Subcutaneous abdominal adipose tissue (tissue), 5 donors: ENCODE data around the gene KDM1B.

Source experiments
- H3K27ac ChIP-seq: one replicate; pipeline ENCODE4 v1.7.0; 2013; ENCODE audit warnings: low read depth, mild to moderate bottlenecking, inconsistent platforms, low read length, moderate library complexity
- H3K27me3 ChIP-seq, 5 donors: one replicate each; pipeline ENCODE4 v1.7.0; 2013; ENCODE audit warnings: low read length in 5 of 5, inconsistent platforms in 1 of 5; ENCODE audit not compliant: control insufficient read depth in 5 of 5, insufficient read depth in 4 of 5
- H3K36me3 ChIP-seq, 5 donors: one replicate each; pipeline ENCODE4 v1.7.0; 2013; ENCODE audit warnings: low read length in 5 of 5; ENCODE audit not compliant: control insufficient read depth in 5 of 5, insufficient read depth in 5 of 5
- H3K4me1 ChIP-seq, 5 donors: one replicate each; pipeline ENCODE4 v1.7.0; 2013; ENCODE audit warnings: low read length in 5 of 5, mild to moderate bottlenecking in 3 of 5, moderate library complexity in 1 of 5; ENCODE audit not compliant: control insufficient read depth in 5 of 5, insufficient read depth in 5 of 5
- H3K4me3 ChIP-seq, 5 donors: one replicate each; pipeline ENCODE4 v1.7.0; 2013; ENCODE audit warnings: low read length in 5 of 5, low read depth in 1 of 5
- H3K9ac ChIP-seq, 5 donors: one replicate each; pipeline ENCODE4 v1.7.0; 2013; ENCODE audit warnings: low read length in 5 of 5, mild to moderate bottlenecking in 4 of 5, moderate library complexity in 3 of 5
- H3K9me3 ChIP-seq, 5 donors: one replicate each; pipeline ENCODE4 v1.7.0; 2013; ENCODE audit warnings: low read length in 5 of 5; ENCODE audit not compliant: control insufficient read depth in 5 of 5
- donor health status: healthy.
- donor health status: healthy.
- donor health status: healthy.
- donor health status: healthy.
- donor health status: healthy.

KDM1B gene

GRCh38 chr6:18182568-18182967 lies 27.3 kb downstream of the KDM1B start:
- no peaks in the 10 kb centered on the region for H3K27me3 ChIP-seq
- no peaks in the 10 kb centered on the region for H3K9me3 ChIP-seq

GRCh38 chr6:18183766-18184165 lies 28.5 kb downstream of the KDM1B start:
- no peak overlapping the region for H3K4me3 ChIP-seq
- H3K9ac ChIP-seq: no peak overlapping the region
- no peak overlapping the region for H3K27ac ChIP-seq
- no peaks in the 10 kb centered on the region for H3K27me3 ChIP-seq
- peaks cover 0 to 4% (median 0%) of the 10 kb centered on the region in 5 donors for H3K4me1 ChIP-seq
- no peaks in the 10 kb centered on the region for H3K9me3 ChIP-seq
- H3K36me3 ChIP-seq: peaks cover 0 to 19% (median 5%) of the 10 kb centered on the region in 5 donors

More at GRCh38 chr6:18182568-18182967, 27.3 kb downstream of the KDM1B start:
- no peak overlapping the region for H3K9ac ChIP-seq
- no peak overlapping the region for H3K4me3 ChIP-seq
- H3K4me1 ChIP-seq: peaks cover 0 to 4% (median 0%) of the 10 kb centered on the region in 5 donors
- H3K36me3 ChIP-seq: peaks cover 0 to 15% (median 2%) of the 10 kb centered on the region in 5 donors
- H3K27ac ChIP-seq: no peak overlapping the region

GRCh38 chr6:18185624-18186023 lies 30.4 kb downstream of the KDM1B start:
- peaks cover 0 to 4% (median 0%) of the 10 kb centered on the region in 5 donors for H3K4me1 ChIP-seq
- H3K27me3 ChIP-seq: no peaks in the 10 kb centered on the region
- no peak overlapping the region for H3K27ac ChIP-seq
- peaks cover 0 to 17% (median 5%) of the 10 kb centered on the region in 5 donors for H3K36me3 ChIP-seq
- no peak overlapping the region for H3K9ac ChIP-seq
- no peaks in the 10 kb centered on the region for H3K9me3 ChIP-seq
- H3K4me3 ChIP-seq: no peak overlapping the region

- peaks cover 0 to 17% (median 7%) of the 10 kb centered on the region in 5 donors for H3K36me3 ChIP-seq
- peaks cover 0 to 4% (median 0%) of the 10 kb centered on the region in 5 donors for H3K4me1 ChIP-seq
- no peak overlapping the region for H3K9ac ChIP-seq
- H3K27me3 ChIP-seq: no peaks in the 10 kb centered on the region
- no peak overlapping the region for H3K4me3 ChIP-seq
- no peak overlapping the region for H3K27ac ChIP-seq
- no peaks in the 10 kb centered on the region for H3K9me3 ChIP-seq
These were observed 30.8 kb downstream of the KDM1B start for GRCh38 chr6:18186033-18186432.

- H3K4me1 ChIP-seq: peaks cover 0 to 4% (median 0%) of the 10 kb centered on the region in 5 donors
- no peak overlapping the region for H3K9ac ChIP-seq
- H3K36me3 ChIP-seq: peaks cover 4 to 24% (median 13%) of the 10 kb centered on the region in 5 donors
- H3K27ac ChIP-seq: no peak overlapping the region
- H3K4me3 ChIP-seq: no peak overlapping the region
- H3K9me3 ChIP-seq: no peaks in the 10 kb centered on the region
- no peaks in the 10 kb centered on the region for H3K27me3 ChIP-seq
These were observed 31.5 kb downstream of the KDM1B start for GRCh38 chr6:18186540-18187250.

- Histone ChIP-seq H3K4me1 (peaks cover 0 to 4% (median 0%) of the 10 kb centered on the region in 5 donors), H3K4me3 (no peak overlapping the region), H3K9ac (no peak overlapping the region), H3K36me3 (peaks cover 4 to 27% (median 16%) of the 10 kb centered on the region in 5 donors), H3K27ac (no peak overlapping the region), H3K9me3 (no peaks in the 10 kb centered on the region), H3K27me3 (no peaks in the 10 kb centered on the region)
These were observed 32.5 kb downstream of the KDM1B start for GRCh38 chr6:18187701-18188100.

GRCh38 chr6:18189196-18189595 lies 34.0 kb downstream of the KDM1B start:
- Histone ChIP-seq H3K27me3 (no peaks in the 10 kb centered on the region), H3K36me3 (peaks cover 4 to 29% (median 16%) of the 10 kb centered on the region in 5 donors), H3K4me3 (no peak overlapping the region), H3K9ac (no peak overlapping the region), H3K27ac (no peak overlapping the region), H3K4me1 (peaks cover 0 to 4% (median 0%) of the 10 kb centered on the region in 5 donors), H3K9me3 (no peaks in the 10 kb centered on the region)

- Histone ChIP-seq H3K9me3 (no peaks in the 10 kb centered on the region), H3K27me3 (no peaks in the 10 kb centered on the region), H3K4me1 (no peaks in the 10 kb centered on the region), H3K36me3 (peaks cover 15 to 26% (median 17%) of the 10 kb centered on the region in 5 donors), H3K27ac (no peak overlapping the region), H3K9ac (no peak overlapping the region), H3K4me3 (no peak overlapping the region)
These were observed 36.8 kb downstream of the KDM1B start for GRCh38 chr6:18192026-18192425.

GRCh38 chr6:18203786-18204185 lies 48.6 kb downstream of the KDM1B start:
- no peak overlapping the region for H3K27ac ChIP-seq
- peaks cover 13 to 80% (median 41%) of the 10 kb centered on the region in 5 donors for H3K36me3 ChIP-seq
- H3K9me3 ChIP-seq: no peaks in the 10 kb centered on the region
- H3K4me3 ChIP-seq: no peak overlapping the region
- no peaks in the 10 kb centered on the region for H3K27me3 ChIP-seq
- H3K9ac ChIP-seq: no peak overlapping the region
- no peaks in the 10 kb centered on the region for H3K4me1 ChIP-seq

GRCh38 chr6:18204691-18205090 lies 49.5 kb downstream of the KDM1B start:
- Histone ChIP-seq H3K36me3 (peaks cover 18 to 80% (median 46%) of the 10 kb centered on the region in 5 donors), H3K9ac (no peak overlapping the region), H3K27me3 (no peaks in the 10 kb centered on the region), H3K9me3 (no peaks in the 10 kb centered on the region), H3K27ac (no peak overlapping the region), H3K4me3 (no peak overlapping the region), H3K4me1 (no peaks in the 10 kb centered on the region)
